Neural progenitor cell (in vitro differentiated cells): ENCODE data around the gene GMIP. TPM values are rescaled to one million over a fixed set of nuclear protein-coding genes. Genes with fewer than 3 reads are reported as not detected.
"Not testable (repeated sequence)": the region's sequence is repeated elsewhere in the genome, so short reads cannot be mapped to it uniquely, and the experiment has no call there.

Source experiments
- DNase-seq: peaks from one replicate; pipeline ENCODE4 v3.0.0-alpha.2; 2016; ENCODE audit warnings: low spot score
- H2AFZ ChIP-seq: fragments of 200-600 bp; sonication (generic); replicated peaks from 2 replicates; pipeline ENCODE4 v1.6.1; 2016; ENCODE audit warnings: antibody characterized with exemption
- H3F3A ChIP-seq: fragments of 200-600 bp; sonication (generic); 2 replicates; pipeline ENCODE4 v1.6.1; 2016; ENCODE audit warnings: antibody characterized with exemption, low read depth
- H3K27ac ChIP-seq: fragments of 200-600 bp; sonication (generic); 2 replicates; pipeline ENCODE4 v1.5.1; 2016; ENCODE audit warnings: mild to moderate bottlenecking
- H3K27me3 ChIP-seq: fragments of 200-600 bp; sonication (generic); 2 replicates; pipeline ENCODE4 v1.6.1; 2016; ENCODE audit warnings: mild to moderate bottlenecking, moderate library complexity
- H3K36me3 ChIP-seq: fragments of 200-600 bp; sonication (generic); 2 replicates; pipeline ENCODE4 v1.5.1; 2016
- H3K4me1 ChIP-seq: fragments of 200-600 bp; sonication (generic); 2 replicates; pipeline ENCODE4 v1.6.1; 2016; ENCODE audit warnings: mixed run types
- H3K4me2 ChIP-seq: fragments of 200-600 bp; sonication (generic); 2 replicates; pipeline ENCODE4 v1.6.1; 2016
- H3K4me3 ChIP-seq: fragments of 200-600 bp; sonication (generic); 2 replicates; pipeline ENCODE4 v1.5.1; 2016
- H3K79me2 ChIP-seq: fragments of 200-600 bp; sonication (generic); 2 replicates; pipeline ENCODE4 v1.6.1; 2016; ENCODE audit warnings: low read depth
- H3K9ac ChIP-seq: fragments of 200-600 bp; sonication (generic); 2 replicates; pipeline ENCODE4 v1.6.1; 2016
- H3K9me3 ChIP-seq: fragments of 200-600 bp; sonication (generic); 2 replicates; pipeline ENCODE4 v1.5.1; 2016; ENCODE audit warnings: low read depth
- H4K20me1 ChIP-seq: fragments of 200-600 bp; sonication (generic); 2 replicates; pipeline ENCODE4 v1.6.1; 2016; ENCODE audit warnings: low read depth
- H3K27ac Mint-ChIP-seq: 3 replicates; pipeline ENCODE4 v1.8.0; 2021; ENCODE audit warnings: mixed read lengths
- H3K27me3 Mint-ChIP-seq: 2 replicates; pipeline ENCODE4 v1.8.0; 2022; ENCODE audit warnings: low read depth, mild to moderate bottlenecking, inconsistent platforms, moderate library complexity, mixed read lengths; ENCODE audit not compliant: insufficient read depth
- H3K36me3 Mint-ChIP-seq: 3 replicates; pipeline ENCODE4 v1.8.0; 2021; ENCODE audit warnings: mixed read lengths
- H3K4me1 Mint-ChIP-seq: 3 replicates; pipeline ENCODE4 v1.8.0; 2021; ENCODE audit warnings: mixed read lengths
- H3K4me3 Mint-ChIP-seq: 3 replicates; pipeline ENCODE4 v1.8.0; 2021; ENCODE audit warnings: mild to moderate bottlenecking, moderate library complexity, mixed read lengths
- H3K9me3 Mint-ChIP-seq: 3 replicates; pipeline ENCODE4 v1.8.0; 2020; ENCODE audit warnings: mixed read lengths
- CTCF ChIP-seq: fragments of 200-600 bp; sonication (generic); IDR thresholded peaks from 2 replicates; pipeline ENCODE4 v1.5.1; 2017; ENCODE audit warnings: antibody characterized with exemption, mild to moderate bottlenecking
- EZH2 ChIP-seq: fragments of 200-600 bp; sonication (generic); IDR thresholded peaks from 2 replicates; pipeline ENCODE4 v1.6.1; 2017; ENCODE audit warnings: antibody characterized with exemption, mild to moderate bottlenecking, moderate library complexity
- EZH2phosphoT487 ChIP-seq: fragments of 200-600 bp; sonication (generic); IDR thresholded peaks from 2 replicates; pipeline ENCODE4 v1.6.1; 2017; ENCODE audit warnings: antibody characterized with exemption
- total RNA-seq: library from RNA; depleted of rRNA; stranded (reverse); fragments of >200 nt; gene quantifications from 2 replicates; pipeline ENCODE4 v1.2.3, GENCODE V29; 2015; ENCODE audit warnings: low replicate concordance

GMIP gene
- total RNA-seq, 1 donor from 2014 or later: 6.4 TPM

DNA sequence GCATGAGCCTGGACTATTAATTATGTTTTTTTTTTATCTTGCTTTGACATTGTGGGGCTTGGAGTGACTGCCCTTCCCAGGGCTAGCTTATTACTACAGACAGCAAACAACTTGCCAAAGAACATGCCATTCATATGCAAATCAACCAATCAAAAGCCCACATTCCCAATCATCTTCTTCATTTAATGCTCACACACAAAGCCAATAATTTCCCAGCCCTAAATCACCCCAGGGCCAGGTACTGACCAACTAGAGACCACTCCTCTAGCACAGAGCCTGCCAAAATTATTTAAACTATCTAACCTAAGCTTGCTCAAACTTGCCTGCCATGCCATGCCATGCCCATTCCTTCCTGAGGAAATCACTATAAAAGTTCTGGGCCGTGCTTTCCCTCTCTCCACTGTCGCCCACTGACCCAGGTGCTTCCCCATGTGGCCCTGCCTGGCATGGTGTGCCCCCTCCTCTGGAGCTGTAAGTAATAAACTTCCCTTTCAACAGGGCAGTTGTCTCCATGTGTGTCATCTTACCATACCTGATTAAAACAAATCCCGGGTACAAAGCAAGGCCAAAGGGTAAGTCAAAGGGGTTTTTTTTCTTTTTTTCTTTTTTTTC, 40.6 kb downstream of the GMIP start:
- no peak overlapping the region for H3K27ac ChIP-seq
- Mint-ChIP-seq H3K36me3 (peaks cover 3% of the 10 kb centered on the region), H3K4me3 (no peak overlapping the region), H3K4me1 (peaks cover 9% of the 10 kb centered on the region), H3K9me3 (no peaks in the 10 kb centered on the region), H3K27me3 (peaks cover 5% of the 10 kb centered on the region), H3K27ac (no peak overlapping the region)
- no peak overlapping the region for H3K4me2 ChIP-seq
- H4K20me1 ChIP-seq: no peaks in the 10 kb centered on the region
- H3K4me1 ChIP-seq: peaks cover 10% of the 10 kb centered on the region
- no peaks in the 10 kb centered on the region for H3K36me3 ChIP-seq
- no peaks in the 10 kb centered on the region for H3F3A ChIP-seq
- H3K4me3 ChIP-seq: no peak overlapping the region
- H3K27me3 ChIP-seq: no peaks in the 10 kb centered on the region
- H3K9ac ChIP-seq: no peak overlapping the region
- no peak for DNase-seq
- TF ChIP-seq EZH2 (no peak), CTCF (no peak), EZH2phosphoT487 (no peak)
- H3K79me2 ChIP-seq: no peaks in the 10 kb centered on the region
- H2AFZ ChIP-seq: no peak overlapping the region
- H3K9me3 ChIP-seq: no peaks in the 10 kb centered on the region

GRCh38 chr19:19602136-19602712, 41.2 kb downstream of the GMIP start:
- DNase-seq: no peak
- H3K4me2 ChIP-seq: no peak overlapping the region
- Mint-ChIP-seq H3K27ac (no peak overlapping the region), H3K9me3 (no peaks in the 10 kb centered on the region), H3K27me3 (peaks cover 5% of the 10 kb centered on the region), H3K4me3 (no peak overlapping the region), H3K4me1 (peaks cover 9% of the 10 kb centered on the region), H3K36me3 (peaks cover 5% of the 10 kb centered on the region)
- no peak overlapping the region for H3K4me3 ChIP-seq
- no peak overlapping the region for H3K27ac ChIP-seq
- H2AFZ ChIP-seq: no peak overlapping the region
- H3K9me3 ChIP-seq: no peaks in the 10 kb centered on the region
- H3K9ac ChIP-seq: no peak overlapping the region
- H3K27me3 ChIP-seq: no peaks in the 10 kb centered on the region
- peaks cover 10% of the 10 kb centered on the region for H3K4me1 ChIP-seq
- no peaks in the 10 kb centered on the region for H3F3A ChIP-seq
- H3K79me2 ChIP-seq: no peaks in the 10 kb centered on the region
- no peaks in the 10 kb centered on the region for H3K36me3 ChIP-seq
- TF ChIP-seq EZH2phosphoT487 (no peak), EZH2 (no peak)
- no peaks in the 10 kb centered on the region for H4K20me1 ChIP-seq

DNA sequence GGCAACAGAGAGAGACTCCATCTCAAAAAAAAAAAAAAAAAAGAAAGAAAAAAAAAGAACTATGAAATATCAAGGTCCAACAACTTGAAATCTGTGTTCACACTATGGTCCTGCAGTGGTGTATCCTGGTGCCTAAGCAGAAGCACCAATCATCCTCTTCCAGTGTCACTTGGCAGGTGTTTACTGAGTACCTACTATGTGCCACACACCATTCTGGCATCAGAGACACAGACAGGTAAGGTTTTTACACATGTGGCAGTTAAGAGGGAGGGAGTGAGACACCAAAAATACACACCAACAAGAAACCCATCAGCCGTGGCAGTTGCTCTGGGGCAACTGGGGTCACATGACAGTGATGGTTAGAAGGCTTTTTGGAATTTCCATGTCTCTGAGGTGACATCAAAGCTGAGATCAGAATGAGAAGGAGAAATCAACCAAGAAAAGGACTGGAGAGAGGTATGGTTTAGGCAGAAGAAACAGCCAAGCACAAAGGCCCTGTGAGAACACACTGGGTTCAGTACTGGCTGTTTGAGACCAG, 42.6 kb downstream of the GMIP start:
- Histone ChIP-seq H2AFZ (no peak overlapping the region), H3K9ac (no peak overlapping the region), H3K36me3 (no peaks in the 10 kb centered on the region), H3F3A (no peaks in the 10 kb centered on the region), H4K20me1 (no peaks in the 10 kb centered on the region), H3K27me3 (no peaks in the 10 kb centered on the region), H3K9me3 (no peaks in the 10 kb centered on the region), H3K27ac (no peak overlapping the region), H3K4me1 (peaks cover 10% of the 10 kb centered on the region), H3K4me2 (no peak overlapping the region), H3K79me2 (no peaks in the 10 kb centered on the region), H3K4me3 (no peak overlapping the region)
- H3K4me3 Mint-ChIP-seq: no peak overlapping the region
- peaks cover 5% of the 10 kb centered on the region for H3K36me3 Mint-ChIP-seq
- H3K4me1 Mint-ChIP-seq: peaks cover 9% of the 10 kb centered on the region
- H3K27me3 Mint-ChIP-seq: peaks cover 4% of the 10 kb centered on the region
- no peak for DNase-seq
- no peak for TF ChIP-seq EZH2
- no peak overlapping the region for H3K27ac Mint-ChIP-seq
- no peaks in the 10 kb centered on the region for H3K9me3 Mint-ChIP-seq

DNA sequence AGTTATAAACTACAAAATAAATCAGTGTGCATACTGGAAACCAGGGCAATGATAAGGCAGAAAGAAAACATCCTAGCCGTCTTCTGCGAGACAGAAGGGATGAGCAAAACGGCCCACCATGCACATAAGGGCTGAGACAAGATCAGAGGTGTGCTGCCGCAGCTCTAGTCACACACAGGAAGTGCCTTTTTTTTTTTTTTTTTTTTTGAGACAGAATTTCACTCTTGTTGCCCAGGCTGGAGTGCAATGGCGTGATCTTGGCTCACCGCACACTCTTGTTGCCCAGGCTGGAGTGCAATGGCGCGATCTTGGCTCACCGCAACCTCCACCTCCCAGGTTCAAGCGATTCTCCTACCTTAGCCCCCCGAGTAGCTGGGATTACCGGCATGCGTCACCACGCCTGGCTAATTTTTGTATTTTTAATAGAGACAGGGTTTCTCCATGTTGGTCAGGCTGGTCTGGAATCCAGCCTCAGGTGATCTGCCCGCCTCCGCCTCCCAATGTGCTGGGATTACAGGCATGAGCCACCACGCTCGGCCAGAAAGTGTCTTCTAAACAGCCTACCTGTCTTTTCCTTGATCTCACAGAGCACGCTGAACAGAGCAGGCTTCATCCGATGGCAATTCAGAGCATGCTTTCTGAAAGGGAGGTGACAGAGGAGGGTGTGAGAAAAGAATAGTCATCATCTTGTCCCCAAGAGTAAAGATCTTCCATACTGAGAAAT, 44.6 kb downstream of the GMIP start:
- peaks cover 10% of the 10 kb centered on the region for H3K4me1 ChIP-seq
- H3K4me1 Mint-ChIP-seq: peaks cover 12% of the 10 kb centered on the region
- H3K79me2 ChIP-seq, H3K4me2 ChIP-seq, H3K9me3 ChIP-seq, H3K27me3 ChIP-seq, H3K4me3 Mint-ChIP-seq, H3K27me3 Mint-ChIP-seq, DNase-seq, H4K20me1 ChIP-seq, H3F3A ChIP-seq, H3K4me3 ChIP-seq, H3K36me3 Mint-ChIP-seq, H3K9ac ChIP-seq, H3K9me3 Mint-ChIP-seq, H3K27ac ChIP-seq, H2AFZ ChIP-seq, H3K27ac Mint-ChIP-seq, H3K36me3 ChIP-seq: not testable (repeated sequence)
